ENCODE results near the gene TREML4.

TREML4 gene

GRCh38 chr6:41269716-41270115 lies 41.6 kb downstream of the TREML4 start:
- TF ChIP-seq FOXP2 (optimal IDR thresholded peaks at IDR 0.05; ENCODE audit: borderline replicate concordance, extremely low read depth, extremely low read length, insufficient read depth) (no peak), TAF1 (IDR thresholded peaks at IDR 0.05; ENCODE audit: borderline replicate concordance, insufficient read depth, low read length) (no peak), SIN3A (IDR thresholded peaks at IDR 0.05; ENCODE audit: borderline replicate concordance, insufficient read depth, low read length) (no peak), REST (IDR thresholded peaks at IDR 0.05; ENCODE audit: insufficient read depth in 1 of 2, low read depth in 2 of 2, low read length in 2 of 2) (no peak), POLR2AphosphoS5 (IDR thresholded peaks at IDR 0.05; ENCODE audit: low read depth, low read length) (no peak)

- TF ChIP-seq TAF1 (IDR thresholded peaks at IDR 0.05; ENCODE audit: borderline replicate concordance, insufficient read depth, low read length) = no peak
- TF ChIP-seq POLR2AphosphoS5 (IDR thresholded peaks at IDR 0.05; ENCODE audit: low read depth, low read length) = no peak
- no peak for TF ChIP-seq REST (IDR thresholded peaks at IDR 0.05; ENCODE audit: insufficient read depth in 1 of 2, low read depth in 2 of 2, low read length in 2 of 2)
- no peak for TF ChIP-seq FOXP2 (optimal IDR thresholded peaks at IDR 0.05; ENCODE audit: borderline replicate concordance, extremely low read depth, extremely low read length, insufficient read depth)
- TF ChIP-seq SIN3A (IDR thresholded peaks at IDR 0.05; ENCODE audit: borderline replicate concordance, insufficient read depth, low read length) = no peak
These were observed 43.8 kb downstream of the TREML4 start for GRCh38 chr6:41271901-41272395.

GRCh38 chr6:41272591-41273240 lies 44.6 kb downstream of the TREML4 start:
- TF ChIP-seq TAF1 (IDR thresholded peaks at IDR 0.05; ENCODE audit: borderline replicate concordance, insufficient read depth, low read length) = no peak
- TF ChIP-seq FOXP2 (optimal IDR thresholded peaks at IDR 0.05; ENCODE audit: borderline replicate concordance, extremely low read depth, extremely low read length, insufficient read depth) = no peak
- no peak for TF ChIP-seq POLR2AphosphoS5 (IDR thresholded peaks at IDR 0.05; ENCODE audit: low read depth, low read length)

GRCh38 chr6:41273714-41274113 lies 45.6 kb downstream of the TREML4 start:
- TF ChIP-seq SIN3A (IDR thresholded peaks at IDR 0.05; ENCODE audit: borderline replicate concordance, insufficient read depth, low read length) = no peak
- TF ChIP-seq TAF1 (IDR thresholded peaks at IDR 0.05; ENCODE audit: borderline replicate concordance, insufficient read depth, low read length) = no peak
- TF ChIP-seq FOXP2 (optimal IDR thresholded peaks at IDR 0.05; ENCODE audit: borderline replicate concordance, extremely low read depth, extremely low read length, insufficient read depth) = no peak
- TF ChIP-seq REST (IDR thresholded peaks at IDR 0.05; ENCODE audit: insufficient read depth in 1 of 2, low read depth in 2 of 2, low read length in 2 of 2) = no peak
- TF ChIP-seq POLR2AphosphoS5 (IDR thresholded peaks at IDR 0.05; ENCODE audit: low read depth, low read length) = no peak

GRCh38 chr6:41274256-41274655 lies 46.1 kb downstream of the TREML4 start:
- TF ChIP-seq POLR2AphosphoS5 (IDR thresholded peaks at IDR 0.05; ENCODE audit: low read depth, low read length) (no peak), SIN3A (IDR thresholded peaks at IDR 0.05; ENCODE audit: borderline replicate concordance, insufficient read depth, low read length) (no peak), TAF1 (IDR thresholded peaks at IDR 0.05; ENCODE audit: borderline replicate concordance, insufficient read depth, low read length) (no peak), REST (IDR thresholded peaks at IDR 0.05; ENCODE audit: insufficient read depth in 1 of 2, low read depth in 2 of 2, low read length in 2 of 2) (no peak), FOXP2 (optimal IDR thresholded peaks at IDR 0.05; ENCODE audit: borderline replicate concordance, extremely low read depth, extremely low read length, insufficient read depth) (no peak)
